ENCODE measurements around the gene C2orf69. TPM values are rescaled to one million over a fixed set of nuclear protein-coding genes. Genes with fewer than 3 reads are reported as not detected.
A peak's percentile ranks its signal among the peaks of the same experiment; 100 is the strongest.

The C2orf69 gene
- total RNA-seq: 16.2 and 18.0 TPM in 2 replicates
- long read RNA-seq, transcript C2orf69-201 (2 exons, 3,728 nt): major isoform, 35 of 39 reads
- long read RNA-seq, partial matches to known transcripts: 0 of 39 reads
- long read RNA-seq, other reads (novel, unspliced or antisense): 4 of 39 reads

GRCh38 chr2:199911052-199911876 is at the start of gene C2orf69:
Gene C2orf69 (plus strand): TSS chr2:199911293. CDS start chr2:199911439, 146 bp downstream.
- peaks cover 31% of the 10 kb centered on the region for H3K4me1 Mint-ChIP-seq
- peaks cover 15% of the 10 kb centered on the region for H3K36me3 Mint-ChIP-seq (ENCODE audit: low read depth)
- DNase-seq (ENCODE audit: low read depth, low spot score): peak; percentile 98
- H3K9me3 Mint-ChIP-seq: peaks cover 6% of the 10 kb centered on the region
- peak within 1 kb of the TSS; percentile 93 for H3K4me3 Mint-ChIP-seq
- peak within 1 kb of the TSS; percentile 97 for H3K27ac Mint-ChIP-seq (ENCODE audit: unreplicated experiment)
- H3K27me3 Mint-ChIP-seq (ENCODE audit: low read depth): no peaks in the 10 kb centered on the region
- TF ChIP-seq, protein P1, sequence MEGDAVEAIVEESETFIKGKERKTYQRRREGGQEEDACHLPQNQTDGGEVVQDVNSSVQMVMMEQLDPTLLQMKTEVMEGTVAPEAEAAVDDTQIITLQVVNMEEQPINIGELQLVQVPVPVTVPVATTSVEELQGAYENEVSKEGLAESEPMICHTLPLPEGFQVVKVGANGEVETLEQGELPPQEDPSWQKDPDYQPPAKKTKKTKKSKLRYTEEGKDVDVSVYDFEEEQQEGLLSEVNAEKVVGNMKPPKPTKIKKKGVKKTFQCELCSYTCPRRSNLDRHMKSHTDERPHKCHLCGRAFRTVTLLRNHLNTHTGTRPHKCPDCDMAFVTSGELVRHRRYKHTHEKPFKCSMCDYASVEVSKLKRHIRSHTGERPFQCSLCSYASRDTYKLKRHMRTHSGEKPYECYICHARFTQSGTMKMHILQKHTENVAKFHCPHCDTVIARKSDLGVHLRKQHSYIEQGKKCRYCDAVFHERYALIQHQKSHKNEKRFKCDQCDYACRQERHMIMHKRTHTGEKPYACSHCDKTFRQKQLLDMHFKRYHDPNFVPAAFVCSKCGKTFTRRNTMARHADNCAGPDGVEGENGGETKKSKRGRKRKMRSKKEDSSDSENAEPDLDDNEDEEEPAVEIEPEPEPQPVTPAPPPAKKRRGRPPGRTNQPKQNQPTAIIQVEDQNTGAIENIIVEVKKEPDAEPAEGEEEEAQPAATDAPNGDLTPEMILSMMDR (conservative IDR thresholded peaks at IDR 0.05): peak; percentile 28

DNA sequence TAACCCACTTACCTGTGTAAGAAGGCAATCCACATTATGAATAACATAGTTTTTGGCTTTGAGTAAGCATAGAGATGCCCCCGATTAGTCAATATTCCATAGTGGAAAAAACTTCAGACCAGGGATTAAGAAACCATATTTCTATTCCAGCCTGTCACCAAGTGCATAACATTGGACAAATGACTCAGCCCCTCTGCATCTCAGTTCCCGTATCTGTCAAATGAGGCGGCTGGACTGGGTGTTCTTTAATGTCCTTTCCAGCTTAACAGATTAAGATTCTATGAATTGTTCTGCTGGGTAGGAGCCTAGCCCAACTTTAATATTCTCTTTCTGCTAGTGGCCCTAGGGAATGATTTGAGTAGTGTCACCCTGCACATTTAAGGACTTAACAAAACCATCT is 48.3 kb upstream of the C2orf69 start:
- H3K36me3 Mint-ChIP-seq (ENCODE audit: low read depth): no peaks in the 10 kb centered on the region
- peaks cover 10% of the 10 kb centered on the region for H3K27me3 Mint-ChIP-seq (ENCODE audit: low read depth)
- no peaks in the 10 kb centered on the region for H3K9me3 Mint-ChIP-seq
- DNase-seq (ENCODE audit: low read depth, low spot score): no peak
- H3K4me1 Mint-ChIP-seq: no peaks in the 10 kb centered on the region
- TF ChIP-seq, protein P1 (conservative IDR thresholded peaks at IDR 0.05): no peak
- no peak overlapping the region for H3K27ac Mint-ChIP-seq (ENCODE audit: unreplicated experiment)
- no peak overlapping the region for H3K4me3 Mint-ChIP-seq

- Mint-ChIP-seq H3K36me3 (ENCODE audit: low read depth) (no peaks in the 10 kb centered on the region), H3K4me1 (peaks cover 13% of the 10 kb centered on the region), H3K4me3 (no peak overlapping the region), H3K9me3 (no peaks in the 10 kb centered on the region), H3K27me3 (ENCODE audit: low read depth) (peaks cover 10% of the 10 kb centered on the region), H3K27ac (ENCODE audit: unreplicated experiment) (no peak overlapping the region)
- TF ChIP-seq, protein P1 (conservative IDR thresholded peaks at IDR 0.05): no peak
- no peak for DNase-seq (ENCODE audit: low read depth, low spot score)
Observed at GRCh38 chr2:199865905-199866304, 45.2 kb upstream of the C2orf69 start.

DNA sequence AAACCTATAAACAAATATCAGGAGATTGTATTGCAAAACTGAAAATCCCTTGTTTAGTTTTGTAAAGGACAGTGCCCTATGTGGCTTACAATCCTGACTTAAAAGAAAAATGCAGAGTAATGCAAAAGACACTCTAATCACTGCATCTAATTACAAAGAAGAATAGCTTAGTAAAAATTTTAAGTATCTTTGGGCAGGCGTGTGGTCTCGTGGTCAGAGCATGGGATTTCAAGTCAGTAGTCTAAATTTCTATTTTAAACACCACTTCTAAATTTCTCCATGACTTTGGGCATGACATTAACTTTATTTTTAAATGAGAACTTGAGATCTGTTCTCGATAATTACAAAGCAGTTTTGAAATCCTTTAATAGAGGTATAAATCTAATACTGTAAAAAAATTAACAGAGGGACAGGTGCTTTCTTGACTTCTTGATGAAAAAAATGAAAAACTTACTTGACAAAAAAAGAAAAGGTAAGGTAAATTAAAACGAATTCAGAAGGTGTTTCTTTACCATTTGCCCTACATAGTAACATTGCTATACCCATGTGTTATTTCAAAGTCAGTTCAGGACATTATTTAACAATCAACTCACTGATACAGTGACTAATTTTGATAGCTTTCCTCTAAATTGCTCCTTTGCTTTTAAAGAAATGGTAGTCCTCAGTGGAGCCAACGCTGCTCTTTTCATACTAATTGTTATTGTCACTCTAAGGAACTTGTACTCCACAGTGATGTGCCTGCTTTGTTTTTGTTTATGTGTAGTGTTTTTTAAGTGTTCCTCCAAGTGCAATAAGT is 42.5 kb upstream of the C2orf69 start:
- Mint-ChIP-seq H3K36me3 (ENCODE audit: low read depth) (no peaks in the 10 kb centered on the region), H3K27me3 (ENCODE audit: low read depth) (peaks cover 2% of the 10 kb centered on the region), H3K4me3 (no peak overlapping the region), H3K27ac (ENCODE audit: unreplicated experiment) (no peak overlapping the region), H3K4me1 (peaks cover 13% of the 10 kb centered on the region), H3K9me3 (no peaks in the 10 kb centered on the region)
- DNase-seq (ENCODE audit: low read depth, low spot score): no peak
- TF ChIP-seq, protein P1 (conservative IDR thresholded peaks at IDR 0.05): no peak

DNA sequence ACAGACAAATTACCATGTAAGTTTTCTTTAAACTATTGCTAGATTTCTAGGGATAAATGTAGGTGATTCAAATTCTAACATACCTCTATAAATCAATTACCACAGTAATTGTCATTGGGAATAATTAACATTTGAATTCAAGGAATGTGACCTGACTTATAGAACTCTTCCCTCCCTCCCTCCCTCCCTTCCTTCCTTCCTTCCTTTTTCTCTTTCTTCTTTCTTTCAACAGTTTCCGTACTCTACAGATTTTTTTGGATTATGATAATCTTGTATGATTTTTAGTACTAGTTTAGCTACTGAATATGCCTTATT is 41.9 kb upstream of the C2orf69 start:
- TF ChIP-seq, protein P1 (conservative IDR thresholded peaks at IDR 0.05): no peak
- Mint-ChIP-seq H3K4me3 (no peak overlapping the region), H3K4me1 (peaks cover 13% of the 10 kb centered on the region), H3K36me3 (ENCODE audit: low read depth) (peaks cover 4% of the 10 kb centered on the region), H3K9me3 (peaks cover 4% of the 10 kb centered on the region), H3K27me3 (ENCODE audit: low read depth) (no peaks in the 10 kb centered on the region), H3K27ac (ENCODE audit: unreplicated experiment) (no peak overlapping the region)
- no peak for DNase-seq (ENCODE audit: low read depth, low spot score)
